Skeletal muscle satellite cell (primary cell): ENCODE data around the gene CCDC73.
"Not testable (repeated sequence)": the region's sequence is repeated elsewhere in the genome, so short reads cannot be mapped to it uniquely, and the experiment has no call there.

Experiments
- H3K27me3 ChIP-seq: 2 replicates; pipeline ENCODE4 v1.7.0; 2013; ENCODE audit warnings: low read length; ENCODE audit not compliant: control insufficient read depth, insufficient read depth
- H3K36me3 ChIP-seq: 2 replicates; pipeline ENCODE4 v1.7.0; 2013; ENCODE audit warnings: mild to moderate bottlenecking, control low read depth, low read length; ENCODE audit not compliant: insufficient read depth
- H3K4me1 ChIP-seq: 2 replicates; pipeline ENCODE4 v1.7.0; 2013; ENCODE audit warnings: low read length; ENCODE audit not compliant: control insufficient read depth, insufficient read depth
- H3K4me2 ChIP-seq: 2 replicates; pipeline ENCODE4 v1.7.0; 2013; ENCODE audit warnings: mild to moderate bottlenecking, low read length
- H3K4me3 ChIP-seq: 2 replicates; pipeline ENCODE4 v1.7.0; 2013; ENCODE audit warnings: low read length
- H3K9ac ChIP-seq: 2 replicates; pipeline ENCODE4 v1.7.0; 2013; ENCODE audit warnings: mild to moderate bottlenecking, low read depth, low read length, moderate library complexity
- H3K9me3 ChIP-seq: replicated peaks from 2 replicates; pipeline ENCODE4 v1.7.0; 2013; ENCODE audit warnings: mild to moderate bottlenecking, control low read depth, low read length

CCDC73 gene

DNA sequence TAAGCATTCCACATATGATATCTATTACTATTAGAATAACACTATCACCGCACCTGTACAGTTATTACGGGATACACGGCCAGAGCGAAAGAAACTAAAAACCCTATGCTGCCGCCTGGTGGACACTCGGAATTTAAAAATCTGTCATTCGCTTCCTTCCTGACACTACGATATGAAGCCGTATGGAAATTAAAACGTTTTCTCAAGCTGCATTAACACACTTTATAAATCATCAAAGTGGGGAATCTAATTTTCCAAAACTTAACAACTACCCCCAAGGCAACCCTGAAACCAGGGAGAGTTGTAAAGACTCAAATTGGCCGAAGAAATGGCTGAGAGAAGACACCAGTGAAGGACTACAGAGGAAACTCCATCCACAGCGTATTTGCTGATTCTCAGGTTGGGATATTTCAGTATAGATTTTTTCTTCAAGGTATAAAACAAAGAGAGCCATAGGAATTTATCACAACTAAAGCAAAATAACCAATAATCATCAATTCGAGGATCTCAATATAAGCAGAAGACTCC lies 1.4 kb downstream of the CCDC73 start:
- H3K4me3 ChIP-seq = peak overlapping the region; percentile 16
- no peaks in the 10 kb centered on the region for H3K4me1 ChIP-seq
- peaks cover 13% of the 10 kb centered on the region for H3K27me3 ChIP-seq
- peak overlapping the region; percentile 75 for H3K4me2 ChIP-seq
- H3K36me3 ChIP-seq = no peaks in the 10 kb centered on the region
- H3K9ac ChIP-seq = no peak overlapping the region
- H3K9me3 ChIP-seq = no peaks in the 10 kb centered on the region

DNA sequence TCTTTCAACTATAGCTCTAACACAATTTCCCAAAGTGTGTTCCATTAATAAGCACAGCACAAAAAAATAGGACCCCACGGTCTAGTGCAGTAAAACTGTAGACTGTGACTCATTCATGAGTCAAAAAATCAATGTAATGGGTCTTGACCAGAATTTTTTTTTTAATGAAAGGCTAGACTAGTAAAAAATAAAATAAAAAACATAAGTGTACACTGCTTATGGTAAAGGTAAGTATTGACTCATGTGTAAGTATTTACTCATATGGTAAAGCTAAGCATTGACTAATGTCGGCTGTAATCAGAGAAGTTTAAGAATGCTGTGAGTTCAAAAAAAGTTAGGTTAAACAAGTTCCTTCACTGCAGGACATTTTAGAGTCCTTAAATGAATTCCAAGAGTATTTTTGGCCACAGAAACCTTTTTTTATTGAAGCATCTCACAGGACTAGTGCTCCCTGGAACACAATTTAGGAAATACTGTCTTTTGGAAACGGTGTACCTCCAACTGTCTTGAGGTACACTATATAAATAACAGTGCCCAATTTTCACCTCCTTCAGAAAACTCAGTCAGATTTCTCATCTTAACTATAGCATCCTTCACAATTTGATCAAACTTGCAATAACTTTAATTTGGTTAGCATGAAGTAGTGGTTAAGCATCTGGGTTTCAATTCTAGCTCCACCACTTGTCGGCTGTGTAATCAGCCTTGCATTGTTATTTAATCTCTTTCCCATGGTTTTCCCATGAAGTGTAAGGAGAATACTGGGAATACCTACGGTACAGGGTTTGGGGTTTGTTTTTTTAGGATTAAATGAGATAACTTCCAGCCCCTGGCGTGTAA lies 2.1 kb downstream of the CCDC73 start:
- H3K9ac ChIP-seq = no peak overlapping the region
- H3K4me2 ChIP-seq = peak overlapping the region; percentile 75
- no peaks in the 10 kb centered on the region for H3K4me1 ChIP-seq
- no peaks in the 10 kb centered on the region for H3K36me3 ChIP-seq
- H3K27me3 ChIP-seq = peaks cover 20% of the 10 kb centered on the region
- H3K4me3 ChIP-seq = no peak overlapping the region
- H3K9me3 ChIP-seq = no peaks in the 10 kb centered on the region

DNA sequence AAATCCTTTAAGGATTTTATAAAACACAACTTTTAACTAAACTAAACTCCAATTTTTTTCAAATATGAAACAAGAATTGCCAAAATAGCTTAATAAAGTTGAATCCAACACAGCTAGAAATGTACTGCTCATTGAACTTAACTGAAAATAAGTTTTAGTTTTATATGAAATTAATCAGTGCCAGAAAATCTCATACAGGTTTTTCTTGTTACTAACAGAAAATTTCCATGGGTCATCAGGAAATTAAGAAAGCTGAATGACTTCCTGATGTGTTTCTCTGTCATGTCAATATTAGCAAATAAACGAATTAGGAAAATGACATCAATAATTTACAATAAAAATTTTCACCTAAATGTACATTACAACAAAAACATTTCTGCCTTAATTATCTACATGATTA lies 3.5 kb downstream of the CCDC73 start:
- H3K9me3 ChIP-seq = no peaks in the 10 kb centered on the region
- H3K9ac ChIP-seq = no peak overlapping the region
- no peak overlapping the region for H3K4me2 ChIP-seq
- no peaks in the 10 kb centered on the region for H3K4me1 ChIP-seq
- no peak overlapping the region for H3K4me3 ChIP-seq
- H3K27me3 ChIP-seq = peaks cover 25% of the 10 kb centered on the region
- no peaks in the 10 kb centered on the region for H3K36me3 ChIP-seq

DNA sequence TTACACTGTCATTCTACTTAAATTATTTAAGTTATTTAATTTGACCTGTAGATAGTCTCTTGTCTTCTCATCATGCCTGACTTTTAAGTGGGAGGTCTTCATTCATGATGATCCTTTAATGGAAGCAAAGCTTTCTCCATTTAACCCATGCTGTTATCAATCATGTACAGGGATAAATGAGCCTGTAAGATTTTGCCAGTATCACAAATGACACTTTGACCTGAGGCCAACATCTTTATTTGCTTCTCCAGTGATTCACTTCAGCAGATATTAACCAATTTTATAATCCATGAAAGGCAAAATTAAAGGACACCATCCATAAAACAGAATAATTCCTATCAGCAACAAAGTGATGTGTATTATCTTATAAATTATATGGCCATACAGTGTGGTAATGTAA lies 7.7 kb downstream of the CCDC73 start:
- H3K27me3 ChIP-seq = peaks cover 36% of the 10 kb centered on the region
- no peak overlapping the region for H3K9ac ChIP-seq
- H3K4me2 ChIP-seq = no peak overlapping the region
- H3K36me3 ChIP-seq = no peaks in the 10 kb centered on the region
- H3K9me3 ChIP-seq = no peaks in the 10 kb centered on the region
- no peaks in the 10 kb centered on the region for H3K4me1 ChIP-seq
- H3K4me3 ChIP-seq = no peak overlapping the region

DNA sequence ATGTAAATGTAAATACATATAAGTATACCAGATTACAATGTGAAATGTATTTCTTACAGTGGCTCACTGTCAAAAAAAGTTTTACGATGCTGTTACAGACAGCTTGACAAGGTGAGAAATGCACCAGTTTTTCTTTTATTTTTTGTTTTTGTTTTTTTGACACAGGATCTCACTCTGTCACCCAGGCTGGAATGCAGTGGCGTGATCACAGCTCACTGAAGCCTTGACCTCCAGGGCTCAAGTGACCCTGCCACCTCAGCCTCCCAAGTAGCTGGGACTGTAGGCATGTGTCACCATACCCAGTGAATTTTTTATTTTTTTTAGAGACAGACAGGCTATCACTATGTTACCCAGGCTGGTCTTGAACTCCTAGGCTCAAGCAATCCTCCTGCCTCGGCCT lies 9.2 kb downstream of the CCDC73 start:
- H3K4me3 ChIP-seq = no peak overlapping the region

DNA sequence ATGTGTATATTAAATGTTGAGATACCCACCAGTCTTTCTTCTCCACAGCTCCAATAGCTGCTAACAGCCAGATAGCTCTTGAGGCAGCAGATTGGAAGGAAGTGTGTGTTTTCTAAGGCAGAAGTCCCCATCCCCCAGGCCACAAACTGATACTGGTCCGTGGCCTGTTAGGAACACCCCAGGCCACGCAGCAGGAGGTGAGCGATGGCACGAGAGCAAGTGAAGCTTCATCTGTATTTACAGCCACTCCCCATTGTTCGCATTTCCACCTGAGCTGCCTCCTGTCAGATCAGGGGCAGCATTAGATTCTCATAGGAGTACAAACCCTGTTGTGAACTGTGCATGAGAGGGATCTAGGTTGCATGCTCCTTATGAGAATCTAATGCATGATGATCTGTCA lies 12.7 kb downstream of the CCDC73 start:
- no peak overlapping the region for H3K4me2 ChIP-seq
- H3K36me3 ChIP-seq = no peaks in the 10 kb centered on the region
- no peaks in the 10 kb centered on the region for H3K4me1 ChIP-seq
- no peak overlapping the region for H3K9ac ChIP-seq
- H3K27me3 ChIP-seq = peaks cover 24% of the 10 kb centered on the region
- no peak overlapping the region for H3K4me3 ChIP-seq
- no peaks in the 10 kb centered on the region for H3K9me3 ChIP-seq

More for the DNA sequence above, 9.2 kb downstream of the CCDC73 start:
- H3K9ac ChIP-seq = no peak overlapping the region
- no peaks in the 10 kb centered on the region for H3K9me3 ChIP-seq
- peaks cover 43% of the 10 kb centered on the region for H3K27me3 ChIP-seq
- no peaks in the 10 kb centered on the region for H3K4me1 ChIP-seq
- no peaks in the 10 kb centered on the region for H3K36me3 ChIP-seq
- H3K4me2 ChIP-seq = no peak overlapping the region

DNA sequence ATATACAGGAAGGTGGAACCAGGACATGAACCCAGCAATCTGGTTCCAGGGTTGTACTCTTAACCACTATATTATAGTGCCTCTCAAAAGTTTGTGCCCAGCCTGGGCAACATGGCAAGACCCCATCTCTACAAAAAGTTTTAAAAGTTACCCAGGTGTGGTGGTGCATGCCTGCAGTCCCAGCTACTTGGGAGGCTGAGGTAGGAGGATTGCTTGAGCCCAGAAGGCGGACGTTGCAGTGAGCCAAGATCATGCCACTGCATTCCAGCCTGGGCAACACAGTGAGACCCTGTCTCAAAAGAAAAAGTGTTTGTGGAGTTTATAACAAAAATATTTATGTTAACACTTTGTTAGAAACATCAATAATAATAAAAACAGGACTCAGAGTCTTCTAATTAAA lies 13.6 kb downstream of the CCDC73 start:
- H3K27me3 ChIP-seq = peaks cover 24% of the 10 kb centered on the region
- H3K4me1 ChIP-seq = not testable (repeated sequence)

DNA sequence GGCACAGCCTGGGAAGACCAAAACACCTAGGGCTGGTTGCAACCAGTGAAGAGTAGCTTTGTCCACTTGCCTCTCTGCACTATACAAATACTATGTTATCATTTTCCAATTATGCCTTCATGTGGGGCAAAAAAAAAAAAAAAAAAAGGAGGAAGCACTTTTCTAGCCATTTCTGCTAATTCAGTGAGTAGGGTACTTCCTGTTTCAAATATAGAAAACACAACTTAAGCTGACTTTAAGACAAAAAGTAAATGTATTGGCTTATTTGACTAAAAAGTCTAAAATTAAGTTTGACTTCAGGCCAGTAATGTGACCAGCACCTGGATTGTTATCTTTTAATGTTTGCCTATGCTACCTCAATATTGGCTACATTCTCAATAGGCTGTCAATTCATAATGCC lies 15.3 kb downstream of the CCDC73 start:
- Histone ChIP-seq H3K36me3 (no peaks in the 10 kb centered on the region), H3K4me1 (no peaks in the 10 kb centered on the region), H3K9ac (no peak overlapping the region), H3K4me3 (no peak overlapping the region), H3K4me2 (no peak overlapping the region), H3K27me3 (peaks cover 20% of the 10 kb centered on the region), H3K9me3 (no peaks in the 10 kb centered on the region)

More for the DNA sequence above, 13.6 kb downstream of the CCDC73 start:
- H3K9me3 ChIP-seq, H3K36me3 ChIP-seq, H3K4me3 ChIP-seq, H3K9ac ChIP-seq, H3K4me2 ChIP-seq: not testable (repeated sequence)

DNA sequence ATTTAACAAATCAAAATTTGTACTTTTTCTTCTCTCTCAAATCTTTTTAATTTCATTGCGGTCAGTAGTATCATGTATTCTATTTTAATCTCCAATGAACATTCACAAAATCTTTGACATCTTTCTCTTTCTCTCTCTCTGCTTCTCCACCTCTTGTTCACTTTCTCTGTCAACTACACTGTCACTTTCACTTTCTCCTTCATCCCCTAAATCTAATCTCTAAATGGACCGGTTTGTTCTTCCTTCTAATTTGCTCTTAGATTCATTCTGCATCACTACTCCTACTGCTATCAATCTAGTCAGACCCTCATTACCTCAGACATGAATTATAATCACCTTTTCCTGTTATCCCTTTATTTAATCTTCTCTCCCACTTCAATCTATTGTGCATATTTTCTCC lies 18.6 kb downstream of the CCDC73 start:
- Histone ChIP-seq H3K9ac (no peak overlapping the region), H3K4me2 (no peak overlapping the region), H3K27me3 (no peaks in the 10 kb centered on the region), H3K9me3 (no peaks in the 10 kb centered on the region), H3K36me3 (no peaks in the 10 kb centered on the region), H3K4me3 (no peak overlapping the region), H3K4me1 (no peaks in the 10 kb centered on the region)

DNA sequence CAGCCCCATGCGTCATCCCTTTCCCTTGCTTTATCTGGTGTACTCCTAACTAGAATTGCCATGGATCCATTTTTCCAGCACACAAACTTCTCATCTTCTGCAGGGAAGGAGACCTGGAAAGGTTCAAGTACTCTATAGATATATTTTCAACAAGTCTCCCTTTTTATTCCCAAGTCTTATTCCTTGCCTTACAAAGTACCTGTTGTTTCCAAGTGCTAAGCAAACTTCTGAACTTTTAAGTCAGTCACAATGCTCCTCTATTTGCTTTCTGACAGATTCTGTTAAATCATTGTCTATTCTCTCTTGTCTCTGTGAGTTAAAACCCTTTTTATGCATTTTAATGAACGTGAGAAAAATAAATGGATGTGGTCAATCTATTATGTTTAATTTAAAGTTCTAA lies 20.4 kb downstream of the CCDC73 start:
- no peaks in the 10 kb centered on the region for H3K36me3 ChIP-seq
- H3K4me1 ChIP-seq = no peaks in the 10 kb centered on the region
- no peaks in the 10 kb centered on the region for H3K27me3 ChIP-seq
- no peak overlapping the region for H3K9ac ChIP-seq
- no peak overlapping the region for H3K4me2 ChIP-seq
- H3K9me3 ChIP-seq = no peaks in the 10 kb centered on the region
- no peak overlapping the region for H3K4me3 ChIP-seq

DNA sequence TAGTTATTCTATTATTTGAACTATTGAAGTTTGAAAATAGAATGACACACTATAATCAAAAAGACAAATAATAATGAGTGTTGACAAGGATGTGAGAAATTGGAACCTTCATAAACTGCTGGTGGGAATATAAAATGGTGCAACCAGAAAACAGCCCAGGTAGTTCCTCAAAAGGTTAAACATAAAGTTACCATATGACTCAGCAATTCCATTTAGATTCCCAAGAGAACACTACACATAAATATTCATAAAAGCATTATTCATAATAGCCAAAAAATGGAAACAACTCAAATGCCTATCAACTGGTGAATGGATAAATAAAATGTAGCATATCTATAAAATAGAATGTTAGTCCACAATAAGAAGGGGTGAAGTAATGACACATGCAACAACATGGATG lies 21.7 kb downstream of the CCDC73 start:
- no peaks in the 10 kb centered on the region for H3K4me1 ChIP-seq
- no peaks in the 10 kb centered on the region for H3K27me3 ChIP-seq
- H3K4me3 ChIP-seq = no peak overlapping the region
- H3K4me2 ChIP-seq = no peak overlapping the region
- no peaks in the 10 kb centered on the region for H3K36me3 ChIP-seq
- H3K9ac ChIP-seq = no peak overlapping the region
- H3K9me3 ChIP-seq = no peaks in the 10 kb centered on the region

DNA sequence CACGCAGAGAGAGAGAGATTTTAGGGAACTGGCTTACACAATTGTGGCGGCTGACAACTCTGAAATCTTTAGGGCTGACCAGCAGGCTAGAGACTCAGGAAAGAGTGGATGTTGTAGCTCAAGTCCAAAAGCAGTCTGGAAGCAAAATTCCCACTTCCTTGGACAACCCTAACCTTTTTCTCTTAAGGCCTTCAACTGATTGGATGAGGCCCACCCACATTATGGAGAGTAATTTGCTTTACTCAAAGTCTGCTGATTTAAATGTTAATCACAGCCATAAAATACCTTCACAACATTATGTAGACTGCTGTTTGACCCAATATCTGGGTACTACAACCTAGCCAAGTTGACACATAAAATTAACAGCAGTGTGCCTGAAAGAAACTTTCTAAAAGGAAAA lies 32.7 kb downstream of the CCDC73 start:
- not testable (repeated sequence) for H3K4me3 ChIP-seq, H3K9me3 ChIP-seq, H3K27me3 ChIP-seq, H3K36me3 ChIP-seq, H3K4me2 ChIP-seq, H3K4me1 ChIP-seq, H3K9ac ChIP-seq
